Gastroesophageal sphincter (tissue), 3 donors: ENCODE data around the gene IRX6.

ENCODE experiments used
- EP300 ChIP-seq: sonication (generic); formaldehyde crosslinking; IDR thresholded peaks from one replicate; pipeline ENCODE4 v1.6.1; 2017; ENCODE audit warnings: antibody characterized with exemption, mild to moderate bottlenecking
- POLR2A ChIP-seq, 2 donors: fragments of 450-650 bp; IDR thresholded peaks; one replicate each; pipeline ENCODE4 v1.6.1; 2017; ENCODE audit warnings: antibody characterized with exemption in 2 of 2, mild to moderate bottlenecking in 2 of 2, moderate library complexity in 1 of 2
- POLR2AphosphoS5 ChIP-seq: sonication (generic); formaldehyde crosslinking; IDR thresholded peaks from one replicate; pipeline ENCODE4 v1.6.1; 2017; ENCODE audit warnings: antibody characterized with exemption
- TF ChIP-seq, protein P1 (sequence below), 4 experiments: fragments of 200-600 bp in 2 of 4; fragments of 450-650 bp in 2 of 4; sonication (generic) in 1 of 4; IDR thresholded peaks; one replicate each; pipeline ENCODE4 v1.5.1; 2017 to 2019; ENCODE audit warnings: antibody characterized with exemption in 4 of 4, mild to moderate bottlenecking in 2 of 4, moderate library complexity in 2 of 4

DNA sequence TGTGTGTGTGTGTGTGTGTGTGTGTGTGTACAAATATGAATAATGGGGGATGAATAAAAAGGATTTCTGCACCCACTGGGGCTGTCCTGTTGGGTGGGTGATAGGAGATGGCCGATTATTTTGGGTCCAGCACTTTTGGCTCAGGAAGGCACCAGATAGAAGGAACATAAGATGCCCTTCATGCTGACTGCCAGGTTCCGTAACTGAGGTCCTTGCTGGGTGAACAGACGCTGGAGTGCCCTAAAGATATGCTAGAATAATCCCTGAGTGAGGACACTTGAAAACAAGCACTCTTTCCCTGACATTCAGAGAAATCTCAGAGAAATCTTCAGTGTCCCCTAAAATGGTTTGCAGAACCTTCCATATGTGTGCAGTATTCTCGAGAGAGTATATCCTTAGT lies 17.7 kb downstream of the IRX6 start:
- TF ChIP-seq, protein P1, sequence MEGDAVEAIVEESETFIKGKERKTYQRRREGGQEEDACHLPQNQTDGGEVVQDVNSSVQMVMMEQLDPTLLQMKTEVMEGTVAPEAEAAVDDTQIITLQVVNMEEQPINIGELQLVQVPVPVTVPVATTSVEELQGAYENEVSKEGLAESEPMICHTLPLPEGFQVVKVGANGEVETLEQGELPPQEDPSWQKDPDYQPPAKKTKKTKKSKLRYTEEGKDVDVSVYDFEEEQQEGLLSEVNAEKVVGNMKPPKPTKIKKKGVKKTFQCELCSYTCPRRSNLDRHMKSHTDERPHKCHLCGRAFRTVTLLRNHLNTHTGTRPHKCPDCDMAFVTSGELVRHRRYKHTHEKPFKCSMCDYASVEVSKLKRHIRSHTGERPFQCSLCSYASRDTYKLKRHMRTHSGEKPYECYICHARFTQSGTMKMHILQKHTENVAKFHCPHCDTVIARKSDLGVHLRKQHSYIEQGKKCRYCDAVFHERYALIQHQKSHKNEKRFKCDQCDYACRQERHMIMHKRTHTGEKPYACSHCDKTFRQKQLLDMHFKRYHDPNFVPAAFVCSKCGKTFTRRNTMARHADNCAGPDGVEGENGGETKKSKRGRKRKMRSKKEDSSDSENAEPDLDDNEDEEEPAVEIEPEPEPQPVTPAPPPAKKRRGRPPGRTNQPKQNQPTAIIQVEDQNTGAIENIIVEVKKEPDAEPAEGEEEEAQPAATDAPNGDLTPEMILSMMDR (IDR thresholded peaks at IDR 0.05) = no peak
- no peak for TF ChIP-seq POLR2AphosphoS5
- no peak for TF ChIP-seq POLR2A (IDR thresholded peaks at IDR 0.05)
- no peak for TF ChIP-seq EP300
